B cell (primary cell): Measurements from ENCODE around the gene PLA2G2D. TPM values are rescaled to one million over a fixed set of nuclear protein-coding genes. Genes with fewer than 3 reads are reported as not detected.

Source experiments
- ATAC-seq: fragments of 200-7000 bp; cut with Tn5 transposase; one replicate; pipeline ENCODE4 v1.10.0; 2021; ENCODE audit warnings: low read depth, mild to moderate bottlenecking, moderate number of reproducible peaks, moderate library complexity
- CTCF ChIA-PET: fragments of 350-600 bp; sonication (Branson Sonifier 250); formaldehyde crosslinking; loops from one replicate; lab custom pipeline; 2021; ENCODE audit warnings: antibody characterized with exemption, inconsistent platforms; lab: Charles Lee
- POLR2A ChIA-PET: fragments of 350-600 bp; sonication (Branson Sonifier 250); formaldehyde crosslinking; loops from one replicate; lab custom pipeline; 2021; ENCODE audit warnings: antibody characterized with exemption; lab: Charles Lee
- DNase-seq: peaks from one replicate; pipeline ENCODE4 v3.0.0; 2013
- H2AFZ ChIP-seq: 2 replicates; pipeline ENCODE4 v1.6.1; 2012; ENCODE audit warnings: mild to moderate bottlenecking, low read depth, low read length; ENCODE audit not compliant: insufficient read depth, poor library complexity, severe bottlenecking
- H3K27ac ChIP-seq, 2 donors: 1 replicate in 1 of 2; 2 replicates in 1 of 2; pipeline ENCODE4 v1.5.1; 2012 to 2013; ENCODE audit warnings: low read length in 2 of 2, mild to moderate bottlenecking in 2 of 2, moderate library complexity in 1 of 2
- H3K27me3 ChIP-seq, 4 experiments: fragments of 200-600 bp in 1 of 4; sonication (generic) in 1 of 4; replicated peaks in 1 of 4; 1 replicate in 2 of 4; 2 replicates in 2 of 4; pipeline versions ENCODE4 v1.6.1 to v1.7.0; 2013 to 2016; ENCODE audit warnings: low read length in 3 of 4, mild to moderate bottlenecking in 2 of 4, mixed read lengths in 1 of 4, moderate library complexity in 1 of 4; ENCODE audit not compliant: insufficient read depth in 4 of 4, control insufficient read depth in 3 of 4; ENCODE audit errors: control extremely low read depth in 1 of 4
- H3K36me3 ChIP-seq, 2 experiments: replicated peaks in 1 of 2; 1 replicate in 1 of 2; 2 replicates in 1 of 2; pipeline versions ENCODE4 v1.6.1 to v1.7.1; 2013; ENCODE audit warnings: low read length in 1 of 2; ENCODE audit not compliant: insufficient read depth in 2 of 2, control insufficient read depth in 1 of 2; ENCODE audit errors: control extremely low read depth in 1 of 2, extremely low read depth in 1 of 2
- H3K4me1 ChIP-seq, 2 donors: fragments of 200-600 bp in 1 of 2; sonication (generic) in 1 of 2; 1 replicate in 1 of 2; 2 replicates in 1 of 2; pipeline versions ENCODE4 v1.5.1 to v1.6.1; 2013 to 2017; ENCODE audit warnings: low read length in 2 of 2; ENCODE audit not compliant: control insufficient read depth in 2 of 2, insufficient read depth in 2 of 2
- H3K4me2 ChIP-seq: replicated peaks from 2 replicates; pipeline ENCODE3; 2012; ENCODE audit warnings: mild to moderate bottlenecking, low read depth, low read length; ENCODE audit not compliant: poor library complexity, severe bottlenecking
- H3K4me3 ChIP-seq, 5 experiments: fragments of 200-600 bp in 1 of 5; sonication (generic) in 1 of 5; 1 replicate in 3 of 5; 2 replicates in 2 of 5; pipeline versions ENCODE4 v1.5.1 to v1.7.0; 2011 to 2016; ENCODE audit warnings: low read length in 4 of 5, mild to moderate bottlenecking in 4 of 5, low read depth in 2 of 5, control low read depth in 1 of 5, moderate library complexity in 1 of 5; ENCODE audit not compliant: insufficient read depth in 1 of 5; ENCODE audit errors: control extremely low read depth in 1 of 5, extremely low read depth in 1 of 5
- H3K79me2 ChIP-seq: fragments of 200-600 bp; sonication (generic); one replicate; pipeline ENCODE4 v1.6.0; 2016; ENCODE audit warnings: low read length; ENCODE audit not compliant: control insufficient read depth, insufficient read depth
- H3K9ac ChIP-seq: fragments of 200-600 bp; sonication (generic); 2 replicates; pipeline ENCODE4 v1.6.1; 2017; ENCODE audit warnings: mild to moderate bottlenecking, low read length, moderate library complexity
- H3K9me3 ChIP-seq, 3 donors: one replicate each; pipeline versions ENCODE4 v1.6.1 to v1.7.1; 2013; ENCODE audit warnings: low read length in 2 of 3; ENCODE audit not compliant: control insufficient read depth in 2 of 3, insufficient read depth in 1 of 3; ENCODE audit errors: control extremely low read depth in 1 of 3
- H4K20me1 ChIP-seq: 2 replicates; pipeline ENCODE4 v1.6.0; 2012; ENCODE audit warnings: mild to moderate bottlenecking, low read length; ENCODE audit not compliant: insufficient read depth, control insufficient read depth, poor library complexity, severe bottlenecking
- H3K27ac Mint-ChIP-seq: one replicate; pipeline ENCODE4 v1.8.0; 2021; ENCODE audit warnings: mixed read lengths
- H3K27me3 Mint-ChIP-seq: one replicate; pipeline ENCODE4 v1.8.0; 2021; ENCODE audit warnings: mixed read lengths
- H3K4me1 Mint-ChIP-seq: one replicate; pipeline ENCODE4 v1.8.0; 2021; ENCODE audit warnings: mixed read lengths
- H3K4me3 Mint-ChIP-seq: one replicate; pipeline ENCODE4 v1.8.0; 2021; ENCODE audit warnings: mixed read lengths
- H3K9me3 Mint-ChIP-seq: one replicate; pipeline ENCODE4 v1.8.0; 2022; ENCODE audit warnings: mixed read lengths; ENCODE audit not compliant: insufficient read depth
- EZH2 ChIP-seq: IDR thresholded peaks from 2 replicates; pipeline ENCODE4 v1.6.1; 2012; ENCODE audit warnings: borderline replicate concordance, low read depth, mild to moderate bottlenecking, moderate library complexity, low read length; ENCODE audit not compliant: insufficient read depth, poor library complexity, severe bottlenecking
- WGBS: methylation state at CpG from one replicate; pipeline ENCODE4 v1.1.5; 2013; ENCODE audit warnings: missing lambda C conversion rate; ENCODE audit not compliant: insufficient coverage; 5-methylcytosine and 5-hydroxymethylcytosine counted together
- intact Hi-C: fragments of 100-400 bp; cut with micrococcal nuclease; formaldehyde crosslinking; loops from one replicate; pipeline ENCODE4 v1.10.0; 2022
- polyA plus RNA-seq: library from polyadenylated mRNA; depleted of rRNA; stranded (reverse); fragments of >200 nt; gene quantifications from 2 replicates; pipeline ENCODE4 v1.2.3, GENCODE V29; 2012
- total RNA-seq, 2 donors: library from RNA; stranded (reverse); fragments of 120-200 nt in 1 of 2; gene quantifications; 1 replicate in 1 of 2; 2 replicates in 1 of 2; pipeline versions ENCODE4 v1.2.3 to v1.2.4, GENCODE V29; 2013 to 2022
- TF ChIP-seq, protein P1 (sequence below): fragments of 200-600 bp; IDR thresholded peaks from one replicate; pipeline ENCODE4 v1.8.0; 2022; ENCODE audit warnings: antibody characterized with exemption, mild to moderate bottlenecking

The PLA2G2D gene
- total and polyA plus RNA-seq, 2 donors (not counting 1 experiment from before 2014, with no cell fraction given), result 2.3 to 2.8 TPM

DNA sequence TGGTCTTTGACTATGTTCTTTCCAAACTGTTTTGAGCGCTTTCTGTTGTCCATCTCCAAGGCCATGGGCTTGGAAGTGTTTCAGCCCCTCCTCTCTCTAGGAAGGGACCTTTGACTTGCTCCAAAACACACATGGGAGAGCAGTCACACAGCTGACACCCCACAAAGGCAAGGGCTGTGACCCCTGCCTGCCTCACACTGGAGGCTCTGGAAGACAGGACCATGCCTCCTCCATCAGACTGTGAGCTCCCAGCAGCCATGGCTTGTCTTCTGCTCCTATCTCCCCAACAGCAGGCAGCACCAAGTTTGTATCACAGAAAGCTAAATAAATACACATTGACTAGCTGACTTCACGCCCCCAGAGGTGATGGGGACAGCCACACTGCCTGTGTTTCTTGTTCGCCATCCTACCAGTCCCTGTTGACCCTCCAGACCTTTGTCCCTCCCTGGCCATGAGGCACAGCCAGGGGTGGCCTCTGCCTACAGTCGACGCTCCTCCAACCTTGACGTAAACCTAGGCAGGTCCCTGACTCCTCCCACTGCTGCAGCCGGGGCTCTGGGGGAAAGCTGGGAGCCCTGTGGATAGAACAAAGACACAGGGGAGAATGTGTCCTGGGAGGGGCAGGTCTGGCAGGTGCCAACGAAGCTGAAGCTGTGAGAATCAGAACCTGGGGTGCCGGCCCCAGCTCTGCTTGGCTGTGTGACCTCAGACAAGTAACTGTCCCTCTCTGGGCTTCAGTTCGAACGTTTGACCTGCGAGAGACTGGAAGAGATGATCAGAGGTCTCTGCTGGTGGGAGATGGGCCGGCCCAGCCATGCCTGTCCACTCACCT is 24.6 kb upstream of the PLA2G2D start:
- Histone ChIP-seq H3K4me3 (no peak overlapping the region), H3K79me2 (no peaks in the 10 kb centered on the region), H3K4me2 (no peak overlapping the region), H3K36me3 (no peaks in the 10 kb centered on the region), H3K27ac (no peak overlapping the region), H4K20me1 (no peaks in the 10 kb centered on the region), H2AFZ (no peak overlapping the region), H3K9ac (no peak overlapping the region), H3K4me1 (no peaks in the 10 kb centered on the region), H3K9me3 (peaks cover 0 to 4% (median 0%) of the 10 kb centered on the region in 3 donors), H3K27me3 (peaks cover 0 to 6% (median 0%) of the 10 kb centered on the region in 4 experiments)
- H3K27ac Mint-ChIP-seq, result no peak overlapping the region
- 81% methylated on average over 13 of the region's 13 CpGs for WGBS
- ATAC-seq (no peak), DNase-seq (no peak)
- no peak for TF ChIP-seq EZH2
- TF ChIP-seq, protein P1, sequence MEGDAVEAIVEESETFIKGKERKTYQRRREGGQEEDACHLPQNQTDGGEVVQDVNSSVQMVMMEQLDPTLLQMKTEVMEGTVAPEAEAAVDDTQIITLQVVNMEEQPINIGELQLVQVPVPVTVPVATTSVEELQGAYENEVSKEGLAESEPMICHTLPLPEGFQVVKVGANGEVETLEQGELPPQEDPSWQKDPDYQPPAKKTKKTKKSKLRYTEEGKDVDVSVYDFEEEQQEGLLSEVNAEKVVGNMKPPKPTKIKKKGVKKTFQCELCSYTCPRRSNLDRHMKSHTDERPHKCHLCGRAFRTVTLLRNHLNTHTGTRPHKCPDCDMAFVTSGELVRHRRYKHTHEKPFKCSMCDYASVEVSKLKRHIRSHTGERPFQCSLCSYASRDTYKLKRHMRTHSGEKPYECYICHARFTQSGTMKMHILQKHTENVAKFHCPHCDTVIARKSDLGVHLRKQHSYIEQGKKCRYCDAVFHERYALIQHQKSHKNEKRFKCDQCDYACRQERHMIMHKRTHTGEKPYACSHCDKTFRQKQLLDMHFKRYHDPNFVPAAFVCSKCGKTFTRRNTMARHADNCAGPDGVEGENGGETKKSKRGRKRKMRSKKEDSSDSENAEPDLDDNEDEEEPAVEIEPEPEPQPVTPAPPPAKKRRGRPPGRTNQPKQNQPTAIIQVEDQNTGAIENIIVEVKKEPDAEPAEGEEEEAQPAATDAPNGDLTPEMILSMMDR, result no peak
- intact Hi-C loops, result no loop called here
- H3K4me1 Mint-ChIP-seq, result no peaks in the 10 kb centered on the region
- H3K9me3 Mint-ChIP-seq, result no peaks in the 10 kb centered on the region
- ChIA-PET CTCF (interaction anchor here (1.7 to 2.2 kb wide), 2 partner anchors 8 to 42 kb away, joined by 5 to 9 read pairs; no protein-coding TSS in a partner anchor), POLR2A (no interaction called here)
- no peaks in the 10 kb centered on the region for H3K27me3 Mint-ChIP-seq
- H3K4me3 Mint-ChIP-seq, result no peak overlapping the region

DNA sequence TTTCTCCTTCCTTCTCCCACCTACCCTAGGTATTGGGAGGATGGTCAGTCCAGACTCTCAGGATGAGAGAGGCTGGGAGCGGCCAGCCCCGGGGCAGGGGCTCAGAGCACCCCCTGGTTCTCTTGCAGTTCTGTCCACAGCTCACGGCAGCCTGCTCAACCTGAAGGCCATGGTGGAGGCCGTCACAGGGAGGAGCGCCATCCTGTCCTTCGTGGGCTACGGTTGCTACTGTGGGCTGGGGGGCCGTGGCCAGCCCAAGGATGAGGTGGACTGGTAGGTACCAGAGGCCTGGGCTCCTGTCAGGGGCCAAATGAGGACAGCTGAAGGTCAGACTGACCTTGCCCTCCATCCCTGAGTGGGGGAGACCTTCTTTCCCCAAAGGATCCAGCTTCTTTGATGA is 24.0 kb upstream of the PLA2G2D start:
- Histone ChIP-seq H3K27me3 (peaks cover 0 to 6% (median 0%) of the 10 kb centered on the region in 4 experiments), H3K79me2 (no peaks in the 10 kb centered on the region), H3K27ac (no peak overlapping the region), H3K4me3 (no peak overlapping the region), H4K20me1 (no peaks in the 10 kb centered on the region), H2AFZ (no peak overlapping the region), H3K9me3 (peaks cover 0 to 4% (median 0%) of the 10 kb centered on the region in 3 donors), H3K4me1 (no peaks in the 10 kb centered on the region), H3K36me3 (no peaks in the 10 kb centered on the region), H3K9ac (no peak overlapping the region), H3K4me2 (no peak overlapping the region)
- ChIA-PET CTCF (interaction anchor here (1.7 to 2.2 kb wide), 2 partner anchors 9 to 41 kb away, joined by 5 to 9 read pairs; no protein-coding TSS in a partner anchor), POLR2A (no interaction called here)
- intact Hi-C loops, result no loop called here
- Mint-ChIP-seq H3K4me3 (no peak overlapping the region), H3K4me1 (no peaks in the 10 kb centered on the region), H3K27ac (no peak overlapping the region), H3K9me3 (no peaks in the 10 kb centered on the region), H3K27me3 (no peaks in the 10 kb centered on the region)
- WGBS, result 85% methylated on average over 8 of the region's 8 CpGs
- ATAC-seq, result no peak
- TF ChIP-seq, protein P1, result no peak
- TF ChIP-seq EZH2, result no peak
- DNase-seq, result no peak
